ENCODE measurements around the gene AFF3. TPM values are rescaled to one million over a fixed set of nuclear protein-coding genes. Genes with fewer than 3 reads are reported as not detected.
A peak's percentile ranks its signal among the peaks of the same experiment; 100 is the strongest.

AFF3 gene
- total RNA-seq, 2 donors from 2014 or later, result 10.8 to 16.2 TPM

- H3K9me3 ChIP-seq, result no peaks in the 10 kb centered on the region
- H3K36me3 ChIP-seq, result no peaks in the 10 kb centered on the region
- H3K27ac ChIP-seq, result peak overlapping the region; percentile 76
- H3K4me1 ChIP-seq, result peaks cover 0 to 35% of the 10 kb centered on the region in 2 donors
- DNase-seq (ENCODE audit: low spot score), result no peak
- no peak overlapping the region for H3K4me3 ChIP-seq
- H3K27me3 ChIP-seq, result no peaks in the 10 kb centered on the region
- TF ChIP-seq, protein P1, sequence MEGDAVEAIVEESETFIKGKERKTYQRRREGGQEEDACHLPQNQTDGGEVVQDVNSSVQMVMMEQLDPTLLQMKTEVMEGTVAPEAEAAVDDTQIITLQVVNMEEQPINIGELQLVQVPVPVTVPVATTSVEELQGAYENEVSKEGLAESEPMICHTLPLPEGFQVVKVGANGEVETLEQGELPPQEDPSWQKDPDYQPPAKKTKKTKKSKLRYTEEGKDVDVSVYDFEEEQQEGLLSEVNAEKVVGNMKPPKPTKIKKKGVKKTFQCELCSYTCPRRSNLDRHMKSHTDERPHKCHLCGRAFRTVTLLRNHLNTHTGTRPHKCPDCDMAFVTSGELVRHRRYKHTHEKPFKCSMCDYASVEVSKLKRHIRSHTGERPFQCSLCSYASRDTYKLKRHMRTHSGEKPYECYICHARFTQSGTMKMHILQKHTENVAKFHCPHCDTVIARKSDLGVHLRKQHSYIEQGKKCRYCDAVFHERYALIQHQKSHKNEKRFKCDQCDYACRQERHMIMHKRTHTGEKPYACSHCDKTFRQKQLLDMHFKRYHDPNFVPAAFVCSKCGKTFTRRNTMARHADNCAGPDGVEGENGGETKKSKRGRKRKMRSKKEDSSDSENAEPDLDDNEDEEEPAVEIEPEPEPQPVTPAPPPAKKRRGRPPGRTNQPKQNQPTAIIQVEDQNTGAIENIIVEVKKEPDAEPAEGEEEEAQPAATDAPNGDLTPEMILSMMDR (IDR thresholded peaks at IDR 0.05), result no peak
Observed at GRCh38 chr2:99637159-99637697, 505.2 kb downstream of the AFF3 start.

- H3K36me3 ChIP-seq, result no peaks in the 10 kb centered on the region
- peak overlapping the region; percentile 76 for H3K27ac ChIP-seq
- H3K9me3 ChIP-seq, result no peaks in the 10 kb centered on the region
- H3K4me1 ChIP-seq, result peaks cover 0 to 35% of the 10 kb centered on the region in 2 donors
- peak; percentile 84 for DNase-seq (ENCODE audit: low spot score)
- no peak overlapping the region for H3K4me3 ChIP-seq
- no peaks in the 10 kb centered on the region for H3K27me3 ChIP-seq
- TF ChIP-seq, protein P1 (IDR thresholded peaks at IDR 0.05), result no peak
Observed at GRCh38 chr2:99636144-99637034, 506.0 kb downstream of the AFF3 start.

DNA sequence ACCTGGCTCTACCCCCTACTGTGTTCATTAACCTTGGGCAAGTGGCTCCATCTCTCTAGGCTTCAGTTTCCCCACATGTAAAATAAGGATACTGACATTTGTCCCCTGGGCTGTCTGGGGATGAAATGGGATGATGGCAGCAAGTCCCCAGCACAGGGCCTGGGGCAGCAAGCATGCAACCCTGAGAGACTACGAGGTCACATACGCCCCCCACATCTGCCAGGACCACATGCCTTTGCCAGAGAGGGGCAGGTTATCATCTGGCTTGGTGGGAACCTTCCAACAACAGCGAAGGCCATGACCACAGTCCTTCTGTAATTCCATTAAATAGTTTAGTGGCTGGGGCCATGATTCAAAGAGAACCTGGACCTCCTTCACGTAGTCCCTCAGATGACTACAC, 506.7 kb downstream of the AFF3 start:
- TF ChIP-seq, protein P1 (IDR thresholded peaks at IDR 0.05), result no peak
- Histone ChIP-seq H3K27me3 (no peaks in the 10 kb centered on the region), H3K36me3 (no peaks in the 10 kb centered on the region), H3K4me1 (peaks cover 0 to 32% of the 10 kb centered on the region in 2 donors), H3K4me3 (no peak overlapping the region), H3K9me3 (no peaks in the 10 kb centered on the region), H3K27ac (peak overlapping the region; percentile 76)
- no peak for DNase-seq (ENCODE audit: low spot score)

DNA sequence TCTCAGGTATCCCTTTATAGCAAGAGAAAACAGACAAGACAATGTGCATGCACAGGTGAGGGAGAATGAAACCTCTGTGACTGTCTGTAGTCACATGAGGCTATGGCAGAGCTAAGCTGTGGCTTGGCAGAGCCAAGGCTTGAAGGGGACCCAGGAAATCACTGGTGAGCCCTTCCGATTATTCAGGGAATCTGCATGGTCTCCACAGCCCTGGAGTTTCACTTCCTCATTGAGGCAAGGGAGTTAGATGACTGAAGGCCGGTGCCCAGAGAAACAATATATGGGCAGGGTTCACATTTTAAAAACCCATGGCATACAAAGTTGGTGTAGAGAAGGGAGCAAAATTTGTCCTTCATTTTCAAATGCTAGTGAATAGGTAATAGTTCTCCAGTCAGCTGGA, 508.2 kb downstream of the AFF3 start:
- H3K27ac ChIP-seq, result no peak overlapping the region

DNA sequence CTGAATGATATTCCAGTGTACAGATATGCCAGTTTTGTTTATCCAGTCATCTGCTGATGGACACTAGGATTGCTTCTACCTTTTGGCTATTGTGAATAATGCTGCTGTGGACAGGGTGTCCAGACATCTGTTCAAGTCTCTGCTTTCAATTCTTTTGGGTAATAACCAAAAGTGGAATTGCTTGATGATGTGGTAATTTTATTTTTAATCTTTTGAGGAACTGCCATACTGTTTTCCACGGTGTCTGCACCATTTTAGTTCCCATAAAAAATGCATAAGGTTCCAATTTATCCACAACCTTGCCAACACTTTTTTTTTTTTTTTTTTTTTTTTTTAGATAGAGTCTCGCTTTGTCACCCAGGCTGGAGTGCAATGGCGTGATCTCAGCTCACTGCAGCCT, 510.7 kb downstream of the AFF3 start:
- no peaks in the 10 kb centered on the region for H3K36me3 ChIP-seq
- no peak overlapping the region for H3K4me3 ChIP-seq
- no peak overlapping the region for H3K27ac ChIP-seq
- DNase-seq (ENCODE audit: low spot score), result no peak
- no peaks in the 10 kb centered on the region for H3K9me3 ChIP-seq
- TF ChIP-seq, protein P1 (IDR thresholded peaks at IDR 0.05), result no peak
- peaks cover 0 to 16% of the 10 kb centered on the region in 2 donors for H3K4me1 ChIP-seq
- H3K27me3 ChIP-seq, result no peaks in the 10 kb centered on the region

More for the DNA sequence above, 508.2 kb downstream of the AFF3 start:
- H3K27me3 ChIP-seq, result no peaks in the 10 kb centered on the region
- DNase-seq (ENCODE audit: low spot score), result no peak
- no peak overlapping the region for H3K4me3 ChIP-seq
- peaks cover 0 to 26% of the 10 kb centered on the region in 2 donors for H3K4me1 ChIP-seq
- TF ChIP-seq, protein P1 (IDR thresholded peaks at IDR 0.05), result no peak
- H3K9me3 ChIP-seq, result no peaks in the 10 kb centered on the region
- no peaks in the 10 kb centered on the region for H3K36me3 ChIP-seq
